GM12874 (cell line): ENCODE results near the gene BSN.

ENCODE experiments used
- CTCF ChIP-seq: IDR thresholded peaks from 2 replicates; pipeline ENCODE4 v1.5.1; 2011; ENCODE audit warnings: low read depth, mild to moderate bottlenecking, control low read depth, low read length, moderate library complexity; ENCODE audit not compliant: insufficient read depth

Gene BSN

GRCh38 chr3:49670940-49671290 is 116.6 kb downstream of the BSN start:
- no peak for TF ChIP-seq CTCF

DNA sequence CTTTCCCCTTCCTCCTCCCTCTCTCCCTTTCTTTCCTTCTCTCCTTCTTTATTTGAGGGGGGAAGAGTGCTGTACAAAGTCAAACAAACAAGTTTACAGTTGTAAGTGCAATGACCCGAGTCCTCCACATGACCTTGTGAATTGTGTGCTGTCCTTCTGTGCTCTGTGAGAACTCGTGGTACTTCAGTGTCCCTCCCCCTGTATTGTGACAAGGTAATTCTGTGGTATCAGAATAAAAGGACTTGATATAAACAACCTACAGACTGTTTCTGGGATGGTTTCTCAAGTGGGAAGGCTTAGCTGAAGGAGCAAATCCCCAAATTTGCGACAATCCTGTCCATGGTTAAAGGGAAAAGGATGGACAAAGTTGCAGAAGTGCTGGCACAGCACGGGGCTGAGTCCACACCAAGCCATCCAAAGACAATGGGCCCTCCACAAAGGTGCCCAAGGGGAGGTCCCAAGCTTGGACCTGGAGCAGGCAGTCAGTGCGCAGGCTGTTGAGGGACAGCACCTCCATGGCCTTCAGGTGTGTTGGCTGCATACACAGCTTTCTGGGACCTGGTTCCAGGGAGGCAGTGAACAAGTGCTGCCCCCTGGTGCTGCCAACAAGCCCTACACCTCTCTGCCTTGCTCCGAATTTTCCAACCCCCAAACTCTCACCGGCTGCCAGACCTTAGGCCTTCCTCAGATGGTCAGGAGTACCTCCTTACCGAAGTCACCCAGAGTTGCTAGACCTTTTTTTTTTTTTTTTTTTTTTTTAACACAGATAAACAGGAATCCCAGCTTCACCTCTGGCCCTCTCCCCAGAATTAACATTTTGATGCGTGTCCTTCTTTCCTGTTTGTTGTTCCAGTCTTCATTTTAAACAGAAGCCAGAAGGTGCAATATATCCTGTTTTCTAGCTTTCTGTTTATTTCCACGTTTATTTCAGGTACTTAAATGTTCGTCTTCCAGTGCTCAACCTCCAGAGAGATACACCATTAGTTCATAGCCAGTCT is 117.3 kb downstream of the BSN start:
- peak; percentile 93 for TF ChIP-seq CTCF

DNA sequence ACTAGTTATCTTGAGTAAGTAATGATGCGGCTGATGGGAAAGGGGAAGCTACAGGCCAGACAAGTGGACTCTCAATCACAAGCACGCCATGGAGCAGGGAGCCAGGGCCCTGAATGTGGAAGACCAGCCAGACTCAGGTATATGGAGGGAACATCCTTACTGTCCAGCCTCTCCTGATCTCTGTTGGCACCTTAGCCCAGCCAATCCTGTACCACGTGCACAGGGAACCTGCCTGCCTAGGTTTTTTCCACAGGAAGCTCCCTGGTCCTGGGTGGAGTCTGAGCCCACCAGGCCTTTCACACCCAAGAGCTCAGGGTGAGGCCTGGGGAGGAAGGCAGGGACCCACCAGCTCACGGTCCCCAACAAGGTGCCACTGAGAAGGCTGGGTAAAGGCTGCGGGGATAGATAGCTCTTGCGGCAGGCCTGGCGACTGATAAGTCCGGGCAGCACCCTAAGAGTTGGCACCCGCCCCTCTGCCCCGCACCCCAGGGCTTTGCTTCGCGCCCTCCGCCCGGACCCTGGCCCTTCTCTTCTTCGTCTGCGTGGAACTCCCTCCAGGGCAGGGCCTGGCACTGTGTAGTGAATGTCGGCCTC is 118.9 kb downstream of the BSN start:
- TF ChIP-seq CTCF, result no peak

GRCh38 chr3:49673715-49674496 is 119.6 kb downstream of the BSN start, which contains the start of gene APEH:
Gene APEH, plus strand, starts transcription at chr3:49674351. Its CDS starts 51 bp downstream, at chr3:49674402.
- TF ChIP-seq CTCF, result no peak

GRCh38 chr3:49674497-49674983 is 120.3 kb downstream of the BSN start:
- TF ChIP-seq CTCF, result no peak

GRCh38 chr3:49675912-49676311 is 121.6 kb downstream of the BSN start:
- no peak for TF ChIP-seq CTCF
